SHP77 (cell line): ENCODE measurements around the gene DYRK1A.
A peak's percentile ranks its signal among the peaks of the same experiment; 100 is the strongest.

Experiments
- DNase-seq, 2 experiments: peaks; one replicate each; lab custom pipeline; 2025; lab: John Stamatoyannopoulos, UW

Gene DYRK1A

DNA sequence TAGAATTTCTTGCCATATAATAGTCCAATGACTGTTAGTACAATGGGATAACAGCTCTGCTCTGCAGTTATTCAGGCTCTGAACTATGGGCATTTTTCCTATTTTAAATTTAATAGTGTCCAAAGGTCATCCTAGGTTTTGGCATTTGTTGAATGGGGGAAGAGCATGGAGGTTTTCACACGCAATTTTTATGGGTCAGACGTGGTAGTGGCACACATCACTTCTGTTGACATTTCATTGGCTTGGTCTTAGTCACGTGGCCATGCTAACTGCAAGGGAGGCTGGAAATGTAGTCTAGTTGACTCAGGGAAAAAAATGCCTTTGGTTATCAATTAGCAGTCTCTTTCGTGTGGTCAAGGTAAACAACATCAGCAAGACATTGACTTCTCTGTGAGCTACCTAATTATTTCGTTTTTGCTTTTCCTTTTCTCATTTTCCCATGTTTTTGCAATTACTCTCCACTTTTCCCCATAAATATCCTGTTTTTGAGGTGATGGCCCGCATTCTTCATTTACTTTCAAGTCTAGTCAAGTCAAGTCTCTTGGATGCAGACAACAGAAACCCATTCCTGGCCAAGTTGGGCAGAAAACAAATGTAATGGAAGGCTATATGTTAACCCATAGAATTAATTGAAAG, 82.8 kb downstream of the DYRK1A start:
- DNase-seq = no peak

GRCh38 chr21:37450445-37450941, 83.9 kb downstream of the DYRK1A start:
- no peak for DNase-seq

DNA sequence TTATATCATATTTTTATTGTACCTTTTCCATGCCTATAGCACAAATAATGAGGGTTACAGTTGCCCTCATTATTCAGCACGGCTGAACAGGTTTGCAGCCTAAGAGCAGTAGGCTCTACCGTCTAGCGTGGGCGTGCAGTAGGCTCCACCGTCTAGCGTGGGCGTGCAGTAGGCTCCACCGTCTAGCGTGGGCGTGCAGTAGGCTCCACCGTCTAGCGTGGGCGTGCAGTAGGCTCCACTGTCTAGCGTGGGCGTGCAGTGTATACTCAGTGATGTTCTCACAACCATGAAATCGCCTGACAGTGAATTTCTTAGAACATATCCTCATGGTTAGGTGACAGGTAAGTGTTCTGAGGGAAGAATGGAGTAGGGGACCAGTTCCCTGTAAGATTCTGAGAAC, 84.9 kb downstream of the DYRK1A start:
- no peak for DNase-seq

DNA sequence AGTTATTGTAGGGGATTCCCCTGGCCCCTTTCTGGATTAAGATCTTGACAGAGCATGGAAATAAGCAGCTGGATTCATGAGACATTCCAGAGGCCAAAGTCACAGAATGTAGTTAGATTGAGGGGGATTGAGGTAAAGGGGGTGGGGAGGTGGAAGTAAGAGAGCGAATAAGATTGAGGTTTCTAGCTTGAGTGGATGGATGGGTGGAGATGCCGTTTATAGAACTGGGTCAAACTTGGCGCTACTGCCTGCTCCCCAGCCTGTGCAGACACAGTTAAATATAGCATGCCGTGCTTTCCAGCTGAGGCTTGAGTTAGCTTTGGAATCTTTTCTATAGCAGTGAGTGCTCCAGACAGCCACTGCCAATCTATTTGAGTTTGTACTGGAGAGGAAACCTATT, 85.7 kb downstream of the DYRK1A start:
- DNase-seq = no peak

- no peak for DNase-seq
Measured at GRCh38 chr21:37453350-37453749, 86.8 kb downstream of the DYRK1A start.

GRCh38 chr21:37454869-37455503, 88.4 kb downstream of the DYRK1A start:
- DNase-seq = no peak

- DNase-seq = no peak
Measured at GRCh38 chr21:37455504-37455911, 88.9 kb downstream of the DYRK1A start.

DNA sequence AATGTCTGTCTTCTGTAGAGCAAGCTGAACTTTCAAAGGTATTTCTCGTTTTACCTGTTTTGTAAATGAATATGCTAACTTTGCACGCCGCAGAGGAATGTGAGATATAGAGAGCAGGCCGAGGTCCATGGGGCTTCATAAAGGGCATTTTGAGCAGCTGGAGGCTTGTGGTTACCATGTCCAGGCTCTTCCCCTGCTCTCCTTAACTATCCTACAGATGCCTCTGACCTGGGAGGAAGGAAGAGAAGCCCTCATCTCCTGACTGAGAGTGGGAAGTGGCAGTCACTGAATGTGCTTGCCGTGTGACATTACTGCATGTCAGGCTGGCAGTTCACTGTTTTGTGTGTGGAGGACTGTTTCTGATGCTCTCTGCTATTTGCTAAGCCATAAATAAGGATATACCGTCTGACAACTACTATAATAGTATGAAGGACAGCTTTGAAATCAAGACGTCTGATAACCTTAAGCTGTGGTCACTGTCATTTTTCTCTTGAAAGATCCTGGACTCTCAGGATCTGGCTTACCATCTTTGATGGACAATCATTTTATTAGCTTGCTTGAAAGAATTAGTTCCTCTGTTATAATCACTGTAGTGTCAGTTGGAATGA, 92.2 kb downstream of the DYRK1A start:
- peak; percentile 26 to 42 for DNase-seq

- no peak for DNase-seq
Measured at GRCh38 chr21:37459575-37459974, 93.0 kb downstream of the DYRK1A start.

GRCh38 chr21:37460196-37460595, 93.6 kb downstream of the DYRK1A start:
- DNase-seq = no peak

DNA sequence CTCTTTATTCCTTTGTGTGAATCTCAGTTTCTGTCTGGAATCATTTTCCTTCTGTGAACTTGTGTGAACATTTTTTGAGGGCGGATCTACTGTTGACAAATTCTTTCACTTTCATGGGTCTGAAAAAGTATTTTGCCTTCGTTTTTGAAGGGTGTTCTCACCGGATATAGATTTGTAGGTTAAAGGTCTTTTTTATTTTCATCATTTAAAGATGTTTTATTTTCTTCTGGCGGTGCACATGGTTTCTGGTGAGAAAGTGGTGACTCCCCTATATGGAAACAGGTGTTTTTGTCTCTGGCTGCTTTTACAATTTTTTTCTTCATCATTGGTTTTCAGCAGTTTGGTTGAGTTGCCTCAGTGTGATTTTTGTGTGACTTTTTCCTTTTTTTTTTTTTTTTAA, 94.9 kb downstream of the DYRK1A start:
- DNase-seq = no peak

DNA sequence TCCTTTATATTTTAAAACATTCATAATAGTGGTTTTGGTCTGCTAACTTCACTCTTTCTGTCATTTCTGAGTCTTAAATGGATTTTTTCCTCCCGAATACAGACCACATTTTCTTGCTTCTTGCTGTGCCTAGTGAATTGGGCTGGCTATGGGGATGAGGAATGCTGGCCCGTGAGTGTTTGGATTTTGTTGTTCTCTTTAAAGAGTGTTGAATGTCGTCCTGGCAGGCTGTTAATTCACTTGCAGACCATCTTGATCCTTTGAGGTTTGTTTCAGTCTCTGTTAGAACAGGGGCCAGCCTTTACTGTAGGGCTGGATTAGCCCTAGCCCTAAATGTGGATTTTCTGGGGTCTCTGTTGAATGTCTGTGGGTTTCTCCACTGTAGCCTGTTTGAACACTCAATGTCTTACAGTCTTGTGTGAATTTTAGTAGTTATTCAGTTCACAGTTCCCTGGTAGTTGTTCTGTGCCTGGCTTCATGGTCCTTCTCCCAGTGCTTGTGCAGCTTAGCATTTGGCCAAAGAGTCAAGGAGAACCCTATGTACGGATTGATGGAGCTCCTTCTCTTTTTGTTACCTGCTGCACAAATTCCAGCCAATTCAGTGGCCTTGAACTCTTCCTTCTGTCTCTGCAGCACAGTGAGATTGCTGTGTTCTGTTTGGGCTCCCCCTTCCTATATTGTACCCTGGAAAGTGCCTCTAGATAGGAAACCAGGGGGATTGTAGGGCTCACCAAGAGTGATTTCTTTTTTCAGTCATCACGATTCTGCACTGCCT, 95.7 kb downstream of the DYRK1A start:
- no peak for DNase-seq

DNA sequence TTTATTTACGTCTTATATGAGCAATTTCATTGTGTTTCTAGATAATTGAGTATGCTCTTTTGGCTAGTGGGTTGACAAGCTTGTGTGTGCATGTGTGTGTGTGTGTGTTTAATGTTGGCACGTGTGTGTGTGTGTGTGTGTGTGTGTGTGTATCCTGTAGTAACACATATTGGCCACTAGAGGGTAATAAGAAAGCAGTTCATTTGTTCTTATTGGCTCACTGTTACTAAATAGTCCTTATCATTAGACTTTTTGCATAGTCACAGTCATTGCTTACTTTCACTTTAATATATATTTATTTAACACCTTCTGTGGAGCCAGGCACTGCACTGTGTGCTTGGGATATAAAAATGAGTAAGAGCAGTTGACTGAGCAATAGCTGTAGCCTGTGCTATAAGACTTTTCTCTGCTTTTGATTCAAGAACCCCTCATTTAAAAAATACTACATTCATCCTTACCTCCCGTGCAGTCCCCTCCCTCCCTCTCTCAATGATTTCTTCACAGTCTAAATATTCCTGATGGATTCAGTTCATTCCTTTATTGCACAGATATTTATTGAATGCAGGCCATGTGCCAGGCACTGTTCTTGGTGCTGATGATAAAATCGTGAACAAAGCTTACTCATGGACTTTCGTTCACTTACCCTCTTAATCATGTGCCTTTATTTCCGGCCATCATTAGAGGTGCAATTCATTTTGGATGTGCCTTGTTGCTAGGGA, 96.7 kb downstream of the DYRK1A start:
- DNase-seq = no peak

GRCh38 chr21:37467082-37467481, 100.5 kb downstream of the DYRK1A start:
- no peak for DNase-seq

DNA sequence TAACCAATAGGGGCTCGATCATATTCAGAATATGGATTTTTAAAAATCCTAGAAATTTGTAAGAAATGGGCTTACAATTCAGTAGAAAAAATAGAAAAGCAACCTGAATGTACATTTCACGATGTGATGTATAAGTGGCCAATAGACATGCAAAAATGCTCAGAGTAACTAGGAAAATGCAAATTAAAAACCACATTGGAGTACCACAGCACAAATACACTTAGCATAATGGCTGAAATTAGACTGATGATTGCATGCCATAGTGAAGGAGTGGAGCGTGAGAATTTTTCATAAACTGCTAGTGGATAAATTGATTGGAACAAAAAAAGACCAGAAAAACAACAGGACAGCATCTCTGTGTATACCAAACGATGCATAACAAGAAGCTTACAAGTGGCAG, 102.3 kb downstream of the DYRK1A start:
- DNase-seq = no peak

DNA sequence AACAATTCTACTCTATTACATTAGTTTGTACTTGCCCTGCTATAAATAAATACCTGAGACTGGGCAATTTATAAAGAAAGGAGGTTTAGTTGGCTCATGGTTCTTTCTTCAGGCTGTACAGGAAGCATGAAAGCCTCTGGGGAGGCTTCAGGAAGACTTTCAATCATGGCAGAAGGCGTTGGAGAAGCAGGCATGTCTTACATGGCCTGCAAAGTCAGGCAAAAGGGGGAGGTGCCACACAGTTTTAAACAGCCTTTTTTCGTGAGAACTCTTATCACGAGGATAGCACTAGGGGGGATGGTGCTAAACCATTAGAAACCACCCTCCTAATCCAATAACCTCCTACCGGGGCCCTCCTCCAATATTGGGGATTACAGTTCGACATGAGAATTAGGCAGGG, 102.9 kb downstream of the DYRK1A start:
- no peak for DNase-seq

GRCh38 chr21:37472581-37472980, 106.0 kb downstream of the DYRK1A start:
- DNase-seq = no peak

DNA sequence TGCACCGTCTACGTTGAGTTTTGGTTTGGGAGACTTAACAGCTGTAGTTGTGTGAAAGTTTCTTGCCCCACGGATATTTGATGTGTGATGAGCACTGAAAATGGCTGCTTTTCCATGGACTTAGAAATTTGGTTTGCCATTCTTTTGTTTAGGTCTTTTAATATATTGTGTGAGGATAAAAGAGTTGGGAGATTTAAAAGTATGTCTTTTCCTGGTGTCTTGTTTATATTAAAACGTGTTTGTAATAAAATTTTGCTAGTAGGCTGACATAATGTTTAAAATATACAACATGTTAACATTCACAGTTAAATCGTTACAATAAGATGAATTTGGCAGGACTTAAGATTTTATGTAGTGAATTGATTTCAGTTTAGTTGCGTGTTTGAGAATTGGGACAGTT, 106.9 kb downstream of the DYRK1A start:
- no peak for DNase-seq

DNA sequence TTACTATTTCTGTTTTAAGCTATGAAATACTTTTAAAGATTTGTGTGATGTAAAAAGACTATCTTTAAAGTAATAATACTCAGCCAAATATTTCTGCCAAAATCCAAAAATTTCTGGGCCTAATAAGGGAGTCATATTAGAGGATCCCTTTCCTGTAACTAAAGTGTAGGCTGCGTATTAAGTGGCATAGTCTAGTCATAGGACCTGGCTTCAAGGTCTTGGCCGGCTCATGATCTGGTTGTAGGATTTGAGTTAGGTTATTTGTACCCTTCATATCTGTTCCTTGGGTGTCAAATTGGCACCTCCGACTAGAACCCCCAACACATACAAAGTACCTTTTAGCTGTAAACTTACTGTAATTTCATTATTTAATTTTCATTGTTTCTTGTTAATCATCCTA, 107.8 kb downstream of the DYRK1A start:
- DNase-seq = no peak

DNA sequence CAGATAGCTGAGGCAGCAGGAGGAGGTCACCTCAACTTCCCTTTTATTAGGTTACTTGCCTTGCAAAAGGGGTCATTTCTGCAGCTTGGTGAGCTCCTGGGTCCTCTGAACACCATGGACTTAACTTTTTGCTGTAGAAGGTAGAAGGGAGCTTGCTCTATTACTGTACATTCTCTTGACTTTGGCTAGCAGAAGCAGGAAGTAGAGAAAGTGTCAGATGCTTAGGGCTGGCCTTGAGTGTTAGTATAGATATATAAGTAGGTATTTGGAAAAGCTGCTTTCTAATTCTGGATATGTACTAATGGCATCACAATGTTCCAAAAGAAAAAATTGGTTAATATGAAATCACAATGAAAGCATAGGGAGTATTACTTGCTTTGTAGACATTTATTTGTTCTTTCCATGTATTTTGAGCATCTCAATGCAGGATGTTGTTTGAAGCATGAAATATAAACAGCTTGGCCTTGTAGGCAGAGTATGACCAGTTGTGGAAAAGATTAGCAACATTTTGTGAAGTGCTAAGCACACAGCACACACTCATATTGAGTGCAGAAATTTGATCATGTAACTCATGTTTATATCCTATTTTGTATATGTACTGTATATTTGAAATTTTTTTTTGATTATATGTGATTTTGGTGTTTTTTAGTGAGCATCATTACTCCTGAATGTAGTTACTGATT, 108.8 kb downstream of the DYRK1A start:
- no peak for DNase-seq

DNA sequence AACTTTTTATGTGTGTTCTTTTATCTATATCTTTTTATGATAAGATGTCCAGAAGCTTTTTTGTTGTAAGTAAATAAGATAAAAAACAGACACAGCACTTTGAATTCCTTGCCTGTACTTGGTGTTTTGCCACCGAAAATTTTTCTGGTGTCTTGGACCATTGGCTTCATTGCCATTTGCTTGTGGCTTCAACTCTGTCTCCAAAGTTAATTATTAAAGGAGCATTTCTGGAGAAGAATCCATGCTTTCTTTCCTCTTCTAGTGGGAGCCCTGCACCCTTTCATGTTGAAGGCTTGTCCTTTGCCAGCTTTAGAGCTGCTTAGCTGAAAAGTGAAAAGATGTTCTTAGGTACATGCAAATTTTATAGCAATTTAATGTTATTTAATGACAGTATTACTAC, 112.2 kb downstream of the DYRK1A start:
- DNase-seq = no peak
